Right forelimb (tissue), 1 donor: ENCODE data around the gene DNMT3B.
"Not testable (repeated sequence)": the region's sequence is repeated elsewhere in the genome, so short reads cannot be mapped to it uniquely, and the experiment has no call there.

Experiments used
- DNase-seq: peaks from one replicate; pipeline ENCODE4 v3.0.0-alpha.2; 2018

DNMT3B gene

GRCh38 chr20:32763202-32764004 lies 1.2 kb downstream of the DNMT3B start:
- no peak for DNase-seq

- no peak for DNase-seq
These were observed 2.1 kb downstream of the DNMT3B start for GRCh38 chr20:32764005-32764960.

GRCh38 chr20:32765230-32765875 lies 3.2 kb downstream of the DNMT3B start:
- DNase-seq, result not testable (repeated sequence)

- DNase-seq, result no peak
These were observed 5.4 kb downstream of the DNMT3B start for GRCh38 chr20:32767418-32768198.

- DNase-seq, result no peak
These were observed 9.9 kb downstream of the DNMT3B start for GRCh38 chr20:32772046-32772445.

- DNase-seq, result no peak
These were observed 11.0 kb downstream of the DNMT3B start for GRCh38 chr20:32773223-32773622.

GRCh38 chr20:32773855-32774254 lies 11.7 kb downstream of the DNMT3B start:
- no peak for DNase-seq

GRCh38 chr20:32775336-32775991 lies 13.3 kb downstream of the DNMT3B start:
- DNase-seq, result no peak

GRCh38 chr20:32777177-32777956 lies 15.2 kb downstream of the DNMT3B start:
- DNase-seq, result no peak

- no peak for DNase-seq
These were observed 17.5 kb downstream of the DNMT3B start for GRCh38 chr20:32779500-32780211.

- no peak for DNase-seq
These were observed 18.1 kb downstream of the DNMT3B start for GRCh38 chr20:32780278-32780677.

- no peak for DNase-seq
These were observed 18.8 kb downstream of the DNMT3B start for GRCh38 chr20:32780749-32781655.

- no peak for DNase-seq
These were observed 22.3 kb downstream of the DNMT3B start for GRCh38 chr20:32784369-32785080.

GRCh38 chr20:32786059-32786760 lies 24.0 kb downstream of the DNMT3B start:
- no peak for DNase-seq

GRCh38 chr20:32787168-32787567 lies 25.0 kb downstream of the DNMT3B start:
- no peak for DNase-seq

- DNase-seq, result peak; percentile 80
These were observed 27.9 kb downstream of the DNMT3B start for GRCh38 chr20:32789896-32790750.

- DNase-seq, result no peak
These were observed 28.5 kb downstream of the DNMT3B start for GRCh38 chr20:32790751-32791057.
